GM12892 (cell line): Measurements from ENCODE around the gene ATP7B.

ENCODE experiments used
- POLR2A ChIP-seq: IDR thresholded peaks from 2 replicates; pipeline ENCODE4 v1.6.1; 2011; ENCODE audit warnings: low read depth, low read length, control low read depth
- POLR2AphosphoS5 ChIP-seq: IDR thresholded peaks from 2 replicates; pipeline ENCODE4 v1.6.1; 2011; ENCODE audit warnings: low read depth, low read length, control low read depth

GRCh38 chr13:51902776-51903175 is 108.5 kb downstream of the ATP7B start:
- TF ChIP-seq POLR2AphosphoS5 (no peak), POLR2A (no peak)
